Nucleus accumbens (tissue), 56 donors: ENCODE results near the gene ACTC1.

ENCODE experiments used
- DNase-seq, 56 donors: peaks; one replicate each; lab custom pipeline; 2025; lab: John Stamatoyannopoulos, UW

ACTC1 gene

GRCh38 chr15:34765741-34766140 lies 29.6 kb downstream of the ACTC1 start:
- no peak for DNase-seq

DNA sequence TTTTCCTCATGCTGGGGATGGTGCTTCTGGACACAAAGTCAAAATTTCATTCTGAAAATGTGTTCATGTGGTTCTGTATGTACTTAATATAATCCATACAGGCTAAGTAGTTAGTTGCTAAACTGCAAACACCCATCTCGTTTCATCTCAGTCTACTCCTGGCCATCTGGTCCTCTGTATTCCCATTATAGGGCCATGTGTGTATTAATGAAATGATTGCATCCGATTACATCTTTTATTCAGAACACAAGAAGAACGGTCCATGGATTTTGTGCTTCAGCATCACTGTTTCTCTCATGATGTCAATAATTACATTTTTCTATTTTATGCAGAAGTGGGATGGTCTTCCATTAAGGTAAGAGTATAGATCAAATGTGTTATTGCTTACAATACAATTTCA lies 34.4 kb downstream of the ACTC1 start:
- no peak for DNase-seq

- DNase-seq = no peak
These were observed 35.4 kb downstream of the ACTC1 start for GRCh38 chr15:34759992-34760391.

GRCh38 chr15:34759347-34759746 lies 36.0 kb downstream of the ACTC1 start:
- no peak for DNase-seq

DNA sequence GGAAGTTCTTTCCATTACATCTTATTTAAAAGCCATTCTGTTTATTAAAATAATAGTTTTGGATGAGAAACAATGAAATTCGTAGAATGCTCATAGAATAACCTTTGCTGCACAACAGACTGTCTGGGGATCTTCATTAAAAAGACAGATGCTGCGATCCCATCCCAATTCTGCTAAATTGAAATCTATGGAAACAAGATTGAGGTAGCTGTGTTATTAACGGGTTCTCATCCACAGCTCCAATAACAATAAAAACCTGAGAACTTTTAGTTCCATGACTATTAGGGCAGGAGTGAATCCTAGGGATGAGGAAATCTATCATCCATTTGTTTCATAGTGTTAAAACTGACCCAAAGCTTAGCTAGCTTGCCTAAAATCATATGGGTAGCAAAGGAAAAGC lies 38.1 kb downstream of the ACTC1 start:
- no peak for DNase-seq

- DNase-seq = peak in 1 of 56 donors; percentile 13
These were observed 40.0 kb downstream of the ACTC1 start for GRCh38 chr15:34755419-34755773.

- DNase-seq = peak in 12 of 56 donors; percentile 0 to 52 (median 16)
These were observed 40.5 kb downstream of the ACTC1 start, which contains the start of gene GJD2 for GRCh38 chr15:34754674-34755418. Gene GJD2 (minus strand): TSS chr15:34754998. CDS start chr15:34754488, 510 bp downstream.

DNA sequence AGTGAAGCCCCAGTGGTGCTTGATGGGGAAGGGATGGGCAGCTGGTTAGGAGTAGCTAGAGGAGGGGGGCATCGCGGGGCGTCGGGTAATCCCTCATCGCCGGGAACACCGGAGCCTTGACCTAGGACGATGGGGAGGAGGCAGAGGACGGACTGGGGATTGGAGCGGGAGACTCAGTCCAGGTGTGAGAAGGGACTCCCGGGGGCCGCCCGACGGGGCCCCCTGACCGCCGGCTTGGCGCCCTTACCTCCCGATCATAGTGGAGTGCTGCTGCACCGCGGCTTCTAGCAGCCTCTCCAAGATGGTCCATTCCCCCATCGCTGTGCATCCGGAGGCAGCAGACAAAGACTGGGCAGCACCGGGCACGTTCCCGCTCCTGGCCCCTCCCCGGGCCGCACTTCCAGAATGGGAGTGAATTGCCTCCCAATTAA lies 41.2 kb downstream of the ACTC1 start:
- DNase-seq = peak in 1 of 56 donors; percentile 8

- peak in 2 of 56 donors; percentile 4 to 7 for DNase-seq
These were observed 42.0 kb downstream of the ACTC1 start for GRCh38 chr15:34753236-34753894.

- no peak for DNase-seq
These were observed 45.7 kb downstream of the ACTC1 start for GRCh38 chr15:34749691-34750090.
